HG03060 (cell line): Measurements from ENCODE around the gene OR52I2.

Source experiments
- ATAC-seq: cut with Tn5 transposase; IDR thresholded peaks from one replicate; pipeline ENCODE4 v1.9.1; 2021; ENCODE audit warnings: low read depth, moderate number of reproducible peaks; ENCODE audit not compliant: unreplicated experiment

OR52I2 gene

DNA sequence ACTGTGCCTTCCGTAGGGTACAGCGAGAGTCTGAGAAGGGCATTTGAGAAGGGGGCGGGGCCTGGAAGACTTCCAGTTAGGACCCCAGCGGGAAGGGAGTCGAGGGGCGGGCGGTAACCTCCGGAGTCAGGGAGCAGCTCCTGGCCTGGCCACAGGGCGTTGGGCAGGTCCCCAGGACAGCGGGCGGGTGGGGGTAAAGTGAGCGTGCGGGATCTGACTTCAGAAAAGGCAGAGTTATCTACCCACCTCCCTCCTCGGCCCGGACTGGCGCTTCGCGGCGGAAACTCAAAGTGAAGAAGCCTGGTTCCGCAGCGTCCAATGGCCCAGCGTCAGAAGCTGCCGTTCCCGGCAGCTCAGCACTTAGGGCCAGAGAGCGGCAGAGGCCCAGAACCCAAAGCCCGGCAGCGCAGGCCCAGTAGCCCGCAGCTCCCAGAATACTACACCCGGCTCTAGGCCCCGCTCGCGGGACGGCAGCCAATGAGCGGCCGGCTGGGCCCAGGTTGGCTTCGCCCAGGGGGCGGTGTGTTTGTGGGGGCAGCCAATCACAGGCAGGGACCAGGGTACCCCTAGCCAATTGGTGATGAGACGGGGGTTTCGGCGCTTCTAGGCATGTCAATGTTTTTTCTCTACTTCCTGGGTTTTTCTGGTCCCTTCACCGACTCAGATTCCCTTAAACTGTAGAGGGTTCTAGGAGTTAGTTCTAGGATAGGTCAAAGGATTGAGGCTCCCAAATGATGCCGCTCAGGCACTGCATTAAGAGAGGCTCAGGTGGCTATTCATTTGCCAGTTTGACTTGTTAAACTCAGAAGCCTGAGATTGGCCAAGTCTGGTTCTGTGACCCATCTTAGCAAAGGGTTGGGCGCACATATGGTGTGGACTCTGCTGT is 26.5 kb downstream of the OR52I2 start, which contains the start of gene TRIM68:
TRIM68 (minus strand) TSS at position 451 of the 886 bp plus-strand sequence. CDS start 2,727 bp downstream, outside the sequence.
- ATAC-seq = peak; percentile 98

DNA sequence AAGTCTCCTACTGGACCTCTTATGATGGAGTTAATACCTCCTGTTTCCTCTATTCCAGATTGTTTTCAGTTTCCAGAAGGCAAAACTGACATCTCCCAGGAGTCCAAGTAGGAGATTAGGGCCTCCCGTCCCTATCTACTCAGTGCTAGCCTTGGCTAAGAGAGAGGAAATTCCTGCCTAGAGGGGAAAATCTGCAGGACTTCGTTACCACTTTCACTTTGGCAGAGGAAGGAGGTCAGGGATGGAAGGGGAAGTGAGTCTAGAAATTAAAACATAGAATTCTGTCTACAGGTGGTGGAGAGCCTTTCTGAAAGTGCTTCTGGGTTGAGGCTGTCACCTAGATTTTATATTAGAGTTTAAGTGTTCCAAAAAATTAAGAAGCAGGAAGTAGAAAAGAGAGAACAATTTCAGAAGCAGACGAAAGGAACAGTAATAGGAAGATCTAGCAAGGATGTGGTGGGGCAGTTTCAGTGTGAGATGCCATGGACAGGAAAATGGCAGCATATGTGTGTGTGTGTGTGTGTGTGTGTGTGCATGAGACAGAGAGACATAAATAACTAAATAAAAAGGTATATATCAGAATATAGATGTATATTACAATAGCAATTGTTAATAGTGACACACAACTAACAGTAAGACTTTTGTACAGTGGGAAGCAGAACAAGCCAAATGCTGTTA is 28.9 kb downstream of the OR52I2 start:
- no peak for ATAC-seq

GRCh38 chr11:4611986-4612385 is 30.4 kb downstream of the OR52I2 start:
- ATAC-seq = no peak

- ATAC-seq = no peak
Observed at GRCh38 chr11:4615856-4616444, 34.4 kb downstream of the OR52I2 start.

- no peak for ATAC-seq
Observed at GRCh38 chr11:4619514-4619913, 38.0 kb downstream of the OR52I2 start.

DNA sequence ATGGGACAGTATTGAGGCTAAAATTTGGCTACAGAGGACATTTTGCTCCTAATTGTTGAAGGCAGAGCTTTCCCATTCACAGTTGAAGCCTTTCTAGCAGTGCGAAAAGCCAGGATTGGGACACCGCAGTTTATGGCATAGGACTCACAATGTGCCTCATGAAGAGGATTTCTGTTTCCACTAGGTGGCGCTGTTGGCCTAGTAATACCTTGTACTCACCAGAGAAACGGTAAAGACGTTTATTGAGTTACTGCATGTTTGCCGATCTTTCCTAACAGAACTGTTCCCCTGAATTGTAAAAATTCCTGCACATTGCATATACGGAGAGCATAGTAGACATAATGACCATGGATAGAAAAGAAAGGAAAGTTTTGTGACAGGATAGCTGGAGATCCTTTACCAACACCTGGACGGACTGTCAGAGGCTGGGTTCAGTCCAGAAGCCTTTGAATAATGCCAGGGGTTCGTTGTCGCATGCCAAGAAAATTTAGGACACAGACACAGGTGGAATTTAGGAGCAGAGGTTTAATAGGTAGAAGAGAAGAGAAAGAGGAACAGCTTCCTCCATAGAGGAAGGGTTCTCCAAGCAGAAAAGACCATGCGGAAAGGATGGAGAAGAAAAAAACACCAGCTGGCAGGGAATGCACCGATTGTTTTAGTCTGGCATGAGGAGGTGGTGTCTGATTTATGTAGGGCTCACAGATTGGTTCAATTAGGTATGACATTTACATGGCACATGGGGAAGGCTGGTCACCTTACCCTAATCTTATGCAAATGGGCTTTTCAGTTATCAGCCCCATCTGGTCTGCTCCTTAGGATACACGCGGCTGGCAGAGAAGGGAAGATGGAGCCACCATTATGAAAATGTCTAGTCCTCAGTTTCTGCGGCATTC is 44.9 kb downstream of the OR52I2 start:
- peak; percentile 62 for ATAC-seq

DNA sequence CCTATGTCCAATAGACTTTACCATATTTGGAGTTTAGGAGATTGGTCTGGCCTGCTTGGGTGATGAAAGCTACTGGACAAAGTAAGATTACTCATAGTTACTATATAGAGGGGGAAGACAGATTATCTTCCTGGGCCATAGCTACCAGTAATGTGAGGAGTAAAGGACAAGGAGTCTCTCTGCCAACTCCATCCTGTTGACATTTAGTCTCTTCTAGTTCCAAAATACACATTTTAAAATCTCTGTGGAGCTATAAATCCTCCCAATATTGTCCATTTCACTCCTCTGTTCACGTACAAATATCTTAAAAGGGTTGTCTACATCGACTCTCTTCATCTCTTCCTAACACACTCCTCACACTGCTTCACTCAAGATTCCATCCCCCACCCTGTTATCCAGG is 54.6 kb downstream of the OR52I2 start:
- no peak for ATAC-seq

DNA sequence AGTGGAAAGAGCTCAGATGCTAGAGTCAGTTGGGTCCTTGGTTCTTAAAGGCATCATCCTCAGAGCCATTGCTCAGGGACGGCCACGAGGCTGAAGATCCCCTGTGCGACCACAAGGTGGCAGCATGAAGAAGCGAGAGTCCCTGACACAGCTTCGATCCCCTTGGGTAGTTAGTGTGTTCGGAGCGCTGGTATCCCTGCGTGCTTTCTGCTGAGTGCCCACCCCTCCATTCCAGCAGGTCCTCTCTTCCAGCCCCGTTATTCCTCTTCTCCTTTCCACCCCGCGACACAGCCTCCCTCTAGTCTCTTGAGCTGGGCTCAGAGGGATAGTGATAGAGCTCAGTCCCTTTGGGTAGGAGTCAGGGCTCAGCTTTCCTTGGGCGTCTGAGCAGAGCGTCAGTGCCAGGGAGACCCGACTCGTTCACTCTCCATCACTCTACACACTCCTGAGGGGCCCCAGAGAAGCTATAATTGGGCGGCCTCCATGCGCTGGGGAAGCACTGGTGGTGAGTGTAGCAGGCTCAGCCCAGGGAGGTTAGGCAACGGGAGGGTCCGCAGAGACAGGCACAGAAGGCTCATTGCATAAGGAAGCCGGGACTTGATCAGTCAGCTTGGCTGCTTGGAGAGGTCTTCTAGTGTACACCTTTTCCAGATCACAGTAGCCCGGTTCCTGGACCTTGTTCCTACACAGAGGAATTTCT is 55.6 kb downstream of the OR52I2 start, which contains the start of gene OR51D1:
OR51D1 (plus strand) TSS at position 516 of the 700 bp plus-strand sequence. CDS start 2,314 bp downstream, outside the sequence.
- peak; percentile 74 for ATAC-seq

- no peak for ATAC-seq
Observed at GRCh38 chr11:4637662-4638047, 56.1 kb downstream of the OR52I2 start.

DNA sequence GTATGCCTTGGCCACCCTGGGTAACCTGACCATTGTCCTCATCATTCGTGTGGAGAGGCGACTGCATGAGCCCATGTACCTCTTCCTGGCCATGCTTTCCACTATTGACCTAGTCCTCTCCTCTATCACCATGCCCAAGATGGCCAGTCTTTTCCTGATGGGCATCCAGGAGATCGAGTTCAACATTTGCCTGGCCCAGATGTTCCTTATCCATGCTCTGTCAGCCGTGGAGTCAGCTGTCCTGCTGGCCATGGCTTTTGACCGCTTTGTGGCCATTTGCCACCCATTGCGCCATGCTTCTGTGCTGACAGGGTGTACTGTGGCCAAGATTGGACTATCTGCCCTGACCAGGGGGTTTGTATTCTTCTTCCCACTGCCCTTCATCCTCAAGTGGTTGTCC is 58.4 kb downstream of the OR52I2 start:
- no peak for ATAC-seq

GRCh38 chr11:4641501-4641900 is 60.0 kb downstream of the OR52I2 start:
- no peak for ATAC-seq

DNA sequence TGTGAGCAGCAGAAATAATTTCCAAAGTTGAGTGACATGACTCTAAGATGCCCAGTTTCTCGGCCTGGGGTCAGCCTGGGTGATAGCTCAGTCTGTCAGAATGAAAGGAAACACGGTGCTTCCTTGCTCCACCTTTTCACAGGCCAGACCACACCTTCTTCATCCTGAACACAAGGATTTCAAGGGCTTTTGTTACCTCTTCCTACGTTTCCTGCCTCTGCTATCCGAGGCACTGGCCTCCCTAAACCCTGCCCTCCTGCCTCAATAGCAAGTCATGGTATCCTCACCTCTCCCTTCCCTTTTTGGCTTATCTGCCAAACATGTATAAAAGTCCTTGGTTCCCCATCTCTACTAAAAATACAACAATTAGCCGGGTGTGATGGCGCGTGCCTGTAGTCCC is 60.5 kb downstream of the OR52I2 start:
- no peak for ATAC-seq
